MM.1S (cell line): ENCODE results near the gene MUC5AC.

Source experiments
- CTCF ChIP-seq: fragments of 300-600 bp; sonication (generic); IDR thresholded peaks from 2 replicates; pipeline ENCODE4 v1.5.1; 2016; ENCODE audit warnings: antibody characterized with exemption, low read length, mixed read lengths
- EZH2 ChIP-seq: fragments of 300-600 bp; sonication (generic); optimal IDR thresholded peaks from 2 replicates; pipeline ENCODE3; 2017; ENCODE audit warnings: low read depth, mild to moderate bottlenecking, antibody characterized with exemption, low read length, mixed read lengths

GRCh38 chr11:1194977-1195681, 37.4 kb downstream of the MUC5AC start:
- TF ChIP-seq CTCF: no peak
- no peak for TF ChIP-seq EZH2
